HepG2 (cell line): ENCODE measurements around the gene CTNNA2. TPM values are rescaled to one million over a fixed set of nuclear protein-coding genes. Genes with fewer than 3 reads are reported as not detected.

Experiments
- ATAC-seq: fragments of 200-7000 bp; cut with Tn5 transposase; 3 replicates; pipeline ENCODE4 v1.9.1; 2020; ENCODE audit warnings: mild to moderate bottlenecking, moderate library complexity
- BruUV-seq: library from RNA; stranded (reverse); fragments of 400-500 nt; replicated peaks from 2 replicates; lab custom pipeline; 2021; lab: Mats Ljungman, UMichigan
- CTCF ChIA-PET: fragments of 300-600 bp; formaldehyde crosslinking; extraction: SDS; loops from one replicate; lab custom pipeline; 2021; ENCODE audit warnings: low total read pairs, inconsistent platforms, low intra/inter-chr PET ratio; lab: Yijun Ruan, JAX
- POLR2A ChIA-PET: fragments of 350-600 bp; sonication (Branson Sonifier 250); formaldehyde crosslinking; loops from one replicate; lab custom pipeline; 2020; ENCODE audit warnings: antibody characterized with exemption, inconsistent platforms; lab: Yijun Ruan, JAX
- DNase-seq: peaks from one replicate; pipeline ENCODE4 v3.0.0-alpha.2; 2015; ENCODE audit warnings: low spot score
- FAIRE-seq: peaks from 3 replicates; lab custom pipeline; 2011; peaks lifted over from hg19 to GRCh38; lab: Jason Lieb, UNC
- H2AFZ ChIP-seq: one replicate; pipeline ENCODE4 v1.6.1; 2011; ENCODE audit warnings: low read length, inconsistent platforms
- H3K27ac ChIP-seq: fragments of 300-600 bp; 3 replicates; pipeline ENCODE4 v1.8.0; 2011; ENCODE audit warnings: mixed run types, mild to moderate bottlenecking, mixed read lengths, low read length, inconsistent platforms; ENCODE audit not compliant: insufficient read depth; ENCODE audit errors: extremely low read length
- H3K27me3 ChIP-seq, 2 experiments: fragments of 200-600 bp in 1 of 2; 2 replicates in 1 of 2; 3 replicates in 1 of 2; pipeline versions ENCODE4 v1.6.0 to v1.8.0; 2011; ENCODE audit warnings: low read length in 2 of 2, mild to moderate bottlenecking in 2 of 2, moderate library complexity in 2 of 2, inconsistent platforms in 1 of 2; ENCODE audit not compliant: insufficient read depth in 2 of 2, control insufficient read depth in 1 of 2
- H3K36me3 ChIP-seq, 2 experiments: fragments of 200-600 bp in 1 of 2; replicated peaks in 1 of 2; 2 replicates in 1 of 2; 3 replicates in 1 of 2; pipeline versions ENCODE4 v1.5.1 to v1.8.0; 2011; ENCODE audit warnings: low read length in 2 of 2, inconsistent platforms in 1 of 2; ENCODE audit not compliant: insufficient read depth in 2 of 2, control insufficient read depth in 1 of 2
- H3K4me1 ChIP-seq: 2 replicates; pipeline ENCODE4 v1.5.1; 2012; ENCODE audit warnings: low read length, inconsistent platforms; ENCODE audit not compliant: insufficient read depth
- H3K4me2 ChIP-seq: 2 replicates; pipeline ENCODE4 v1.6.0; 2011; ENCODE audit warnings: low read depth, low read length, inconsistent platforms
- H3K4me3 ChIP-seq, 3 experiments: fragments of 200-600 bp in 1 of 3; sonication (generic), shearing (Covaris generic) in 1 of 3; replicated peaks in 1 of 3; 2 replicates each; pipeline ENCODE4 v1.5.1; 2011 to 2016; ENCODE audit warnings: low read length in 3 of 3, inconsistent platforms in 2 of 3, low read depth in 2 of 3, mild to moderate bottlenecking in 2 of 3, control low read depth in 1 of 3, mixed read lengths in 1 of 3; ENCODE audit not compliant: insufficient read depth in 1 of 3
- H3K79me2 ChIP-seq: one replicate; pipeline ENCODE4 v1.6.1; 2011; ENCODE audit warnings: low read length, inconsistent platforms; ENCODE audit not compliant: insufficient read depth
- H3K9ac ChIP-seq: 2 replicates; pipeline ENCODE4 v1.6.0; 2011; ENCODE audit warnings: mild to moderate bottlenecking, low read depth, low read length, inconsistent platforms; ENCODE audit not compliant: insufficient read depth
- H3K9me3 ChIP-seq: 2 replicates; pipeline ENCODE4 v1.5.1; 2012; ENCODE audit warnings: mild to moderate bottlenecking, low read length
- H4K20me1 ChIP-seq: 2 replicates; pipeline ENCODE4 v1.6.0; 2011; ENCODE audit warnings: inconsistent platforms, mild to moderate bottlenecking, low read length, moderate library complexity; ENCODE audit not compliant: insufficient read depth
- ATF4 ChIP-seq, 2 experiments: fragments of 450-650 bp in 1 of 2; sonication (generic) in 1 of 2; formaldehyde crosslinking; IDR thresholded peaks; 2 replicates each; pipeline versions ENCODE4 v1.5.0 to v1.8.0; 2020 to 2022; ENCODE audit warnings: mild to moderate bottlenecking in 1 of 2, missing genetic modification reagents in 1 of 2
- HOXD1 ChIP-seq: sonication (generic); formaldehyde crosslinking; IDR thresholded peaks from 2 replicates; pipeline ENCODE4 v1.5.0; 2020; ENCODE audit warnings: missing genetic modification reagents
- KDM3A ChIP-seq: IDR thresholded peaks from 2 replicates; pipeline ENCODE4 v1.6.1; 2018; ENCODE audit warnings: low read depth, missing compliant biosample characterization
- MIXL1 ChIP-seq: IDR thresholded peaks from 2 replicates; pipeline ENCODE4 v1.6.1; 2016
- TP53 ChIP-seq: sonication (generic); formaldehyde crosslinking; conservative IDR thresholded peaks from 2 replicates; pipeline ENCODE4 v1.4.0; 2020; ENCODE audit warnings: missing genetic modification reagents
- ZBTB20 ChIP-seq: sonication (generic); formaldehyde crosslinking; IDR thresholded peaks from 2 replicates; pipeline ENCODE4 v1.8.1; 2023; ENCODE audit warnings: missing genetic modification reagents, low read depth, mild to moderate bottlenecking, borderline replicate concordance
- ZBTB43 ChIP-seq: sonication (generic); formaldehyde crosslinking; conservative IDR thresholded peaks from 2 replicates; pipeline ENCODE4 v1.4.0; 2020; ENCODE audit warnings: missing genetic modification reagents
- ZNF33B ChIP-seq: sonication (generic); formaldehyde crosslinking; IDR thresholded peaks from 2 replicates; pipeline ENCODE4 v1.5.1; 2020; ENCODE audit warnings: mild to moderate bottlenecking, missing genetic modification reagents
- ZNF460 ChIP-seq: sonication (generic); formaldehyde crosslinking; IDR thresholded peaks from 2 replicates; pipeline ENCODE4 v1.5.1; 2020; ENCODE audit warnings: missing genetic modification reagents, mild to moderate bottlenecking, borderline replicate concordance
- ZNF746 ChIP-seq: sonication (generic); formaldehyde crosslinking; IDR thresholded peaks from 2 replicates; pipeline ENCODE4 v1.8.0; 2022; ENCODE audit warnings: mild to moderate bottlenecking, missing genetic modification reagents
- ZNF782 ChIP-seq: sonication (generic); formaldehyde crosslinking; IDR thresholded peaks from 2 replicates; pipeline ENCODE4 v1.4.0; 2020; ENCODE audit warnings: missing genetic modification reagents, mild to moderate bottlenecking, borderline replicate concordance
- WGBS: methylation state at CpG from one replicate; pipeline ENCODE4 v1.1.6; 2017; ENCODE audit warnings: low lambda C conversion rate; 5-methylcytosine and 5-hydroxymethylcytosine counted together
- in situ Hi-C: cut with HindIII; loops from 2 replicates; pipeline ENCODE4 v1.10.0; 2017; ENCODE audit warnings: low pct_unique_long_range_greater_than_20kb; ENCODE audit not compliant: extremely low pct_ligation_motif_present
- intact Hi-C: fragments of 100-400 bp; cut with micrococcal nuclease; formaldehyde crosslinking; loops from one replicate; pipeline ENCODE4 v1.10.0; 2022; ENCODE audit not compliant: unreplicated experiment
- polyA plus RNA-seq, 8 experiments: library from polyadenylated mRNA; depleted of rRNA in 3 of 8; stranded (reverse) in 7 of 8; unstranded in 1 of 8; fragments of >200 nt; fragmentation: Illumina TruSeq in 4 of 8; extraction: Trizol in 4 of 8; gene quantifications; 2 replicates each; pipeline versions ENCODE4 v1.2.1 to v1.2.3, GENCODE V29; 2011 to 2016; ENCODE audit warnings: low read depth in 4 of 8, missing spikeins in 1 of 8, mixed read lengths in 1 of 8; ENCODE audit not compliant: insufficient read depth in 1 of 8
- total RNA-seq, 5 experiments: library from RNA; depleted of rRNA; stranded (reverse); fragments of >200 nt; fragmentation: Illumina TruSeq; extraction: Trizol; gene quantifications; 2 replicates each; pipeline ENCODE4 v1.2.3, GENCODE V29; 2016; ENCODE audit warnings: low read depth in 1 of 5

Gene CTNNA2
- total and polyA plus RNA-seq, 2 of the 13 experiments (the other 11 are each of a cell fraction or from before 2014, with no cell fraction given): not detected

- no peak for FAIRE-seq
- no peaks in the 10 kb centered on the region for H4K20me1 ChIP-seq
- H3K27ac ChIP-seq: no peak overlapping the region
- BruUV-seq: no TSS peak
- no peak overlapping the region for H3K4me2 ChIP-seq
- ChIA-PET POLR2A (no interaction called here), CTCF (no interaction called here)
- no peak for ATAC-seq
- no peak for DNase-seq
- H3K9me3 ChIP-seq: no peaks in the 10 kb centered on the region
- no peak overlapping the region for H3K4me3 ChIP-seq
- no peaks in the 10 kb centered on the region for H3K4me1 ChIP-seq
- H3K79me2 ChIP-seq: no peaks in the 10 kb centered on the region
- intact Hi-C loops (no loop called here), in situ Hi-C loops (no loop called here)
- no peak overlapping the region for H3K9ac ChIP-seq
- TF ChIP-seq ZNF460 (CRISPR knock-in tag) (no peak), ZBTB43 (no peak), ZNF782 (CRISPR knock-in tag) (no peak), TP53 (CRISPR knock-in tag) (no peak), ZNF746 (CRISPR knock-in tag) (no peak), ZNF33B (no peak), HOXD1 (no peak), ZBTB20 (CRISPR knock-in tag) (no peak), ATF4 (CRISPR knock-in tag; IDR thresholded peaks at IDR 0.05) (no peak), MIXL1 (no peak), KDM3A (no peak)
- TF ChIP-seq, all 625 proteins: peak for 0
- Histone ChIP-seq H2AFZ (no peak overlapping the region), H3K27me3 (no peaks in the 10 kb centered on the region), H3K36me3 (no peaks in the 10 kb centered on the region)
- WGBS: 0% methylated on average over 1 of the region's 1 CpG
These were observed 190.1 kb downstream of the CTNNA2 start for GRCh38 chr2:79702905-79703304.
